ENCODE data around the gene NR0B1. TPM values are rescaled to one million over a fixed set of nuclear protein-coding genes. Genes with fewer than 3 reads are reported as not detected.

The NR0B1 gene
- total and polyA plus RNA-seq, 5 experiments from 2014 or later: not detected

GRCh38 chrX:30302956-30303355 is 6.2 kb downstream of the NR0B1 start:
- H3K27me3 Mint-ChIP-seq: peaks cover 0 to 12% (median 3%) of the 10 kb centered on the region in 5 donors
- no peak overlapping the region for H3K4me3 Mint-ChIP-seq
- ATAC-seq (no peak), DNase-seq (no peak)
- no peaks in the 10 kb centered on the region for H3K36me3 Mint-ChIP-seq
- POLR2A ChIA-PET: no interaction called here
- peaks cover 0 to 5% (median 0%) of the 10 kb centered on the region in 9 donors for H3K9me3 Mint-ChIP-seq
- H3K4me1 Mint-ChIP-seq: no peaks in the 10 kb centered on the region
- no peak overlapping the region for H3K27ac Mint-ChIP-seq

GRCh38 chrX:30301963-30302362 is 7.2 kb downstream of the NR0B1 start:
- Mint-ChIP-seq H3K36me3 (no peaks in the 10 kb centered on the region), H3K27ac (no peak overlapping the region), H3K9me3 (peaks cover 0 to 2% (median 0%) of the 10 kb centered on the region in 9 donors), H3K4me1 (no peaks in the 10 kb centered on the region), H3K27me3 (peaks cover 0 to 6% (median 3%) of the 10 kb centered on the region in 5 donors), H3K4me3 (no peak overlapping the region)
- DNase-seq: no peak
- ATAC-seq: no peak
- POLR2A ChIA-PET: no interaction called here

GRCh38 chrX:30301208-30301607 is 8.0 kb downstream of the NR0B1 start:
- Mint-ChIP-seq H3K27ac (no peak overlapping the region), H3K27me3 (peaks cover 0 to 4% (median 2%) of the 10 kb centered on the region in 5 donors), H3K9me3 (peaks cover 0 to 2% (median 0%) of the 10 kb centered on the region in 9 donors), H3K4me1 (no peaks in the 10 kb centered on the region), H3K4me3 (no peak overlapping the region), H3K36me3 (no peaks in the 10 kb centered on the region)
- DNase-seq: no peak
- no peak for ATAC-seq
- POLR2A ChIA-PET: no interaction called here

- no peak overlapping the region for H3K4me3 Mint-ChIP-seq
- no peaks in the 10 kb centered on the region for H3K4me1 Mint-ChIP-seq
- H3K9me3 Mint-ChIP-seq: peaks cover 0 to 7% (median 0%) of the 10 kb centered on the region in 9 donors
- POLR2A ChIA-PET: no interaction called here
- DNase-seq (no peak), ATAC-seq (no peak)
- H3K27ac Mint-ChIP-seq: no peak overlapping the region
- peaks cover 0 to 5% (median 0%) of the 10 kb centered on the region in 5 donors for H3K27me3 Mint-ChIP-seq
- no peaks in the 10 kb centered on the region for H3K36me3 Mint-ChIP-seq
These were observed 12.6 kb downstream of the NR0B1 start for GRCh38 chrX:30296408-30297254.

GRCh38 chrX:30283456-30284200 is 25.6 kb downstream of the NR0B1 start:
- peaks cover 0 to 1% (median 0%) of the 10 kb centered on the region in 9 donors for H3K9me3 Mint-ChIP-seq

DNA sequence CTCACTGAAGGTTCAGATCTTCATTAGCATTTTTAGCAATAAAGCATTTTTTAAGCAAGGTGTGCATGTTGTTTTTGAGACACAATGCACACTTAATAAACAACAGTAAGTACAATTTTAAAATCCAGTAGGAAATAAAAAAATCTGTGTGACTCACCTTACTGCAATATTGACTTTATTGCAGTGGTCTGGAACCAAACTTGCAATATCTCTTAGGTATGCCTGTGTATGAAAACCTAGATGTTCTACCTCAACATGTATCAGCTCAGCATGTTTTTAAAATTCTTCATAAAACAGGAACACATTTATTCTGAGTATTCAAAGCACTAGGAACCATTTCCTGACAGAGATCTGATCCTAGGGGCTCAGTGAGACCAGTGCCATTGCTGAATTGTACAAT is 26.7 kb downstream of the NR0B1 start:
- H3K27me3 Mint-ChIP-seq: no peaks in the 10 kb centered on the region
- DNase-seq (no peak), ATAC-seq (no peak)
- no peaks in the 10 kb centered on the region for H3K36me3 Mint-ChIP-seq
- POLR2A ChIA-PET: no interaction called here
- H3K4me1 Mint-ChIP-seq: peaks cover 0 to 8% (median 3%) of the 10 kb centered on the region in 4 donors
- peaks cover 0 to 1% (median 0%) of the 10 kb centered on the region in 9 donors for H3K9me3 Mint-ChIP-seq
- no peak overlapping the region for H3K27ac Mint-ChIP-seq
- H3K4me3 Mint-ChIP-seq: no peak overlapping the region

More at GRCh38 chrX:30283456-30284200, 25.6 kb downstream of the NR0B1 start:
- peaks cover 0 to 8% (median 3%) of the 10 kb centered on the region in 4 donors for H3K4me1 Mint-ChIP-seq
- no peak for DNase-seq
- no peaks in the 10 kb centered on the region for H3K36me3 Mint-ChIP-seq
- H3K4me3 Mint-ChIP-seq: no peak overlapping the region
- H3K27me3 Mint-ChIP-seq: no peaks in the 10 kb centered on the region
- ATAC-seq: no peak
- POLR2A ChIA-PET: no interaction called here
- H3K27ac Mint-ChIP-seq: no peak overlapping the region

DNA sequence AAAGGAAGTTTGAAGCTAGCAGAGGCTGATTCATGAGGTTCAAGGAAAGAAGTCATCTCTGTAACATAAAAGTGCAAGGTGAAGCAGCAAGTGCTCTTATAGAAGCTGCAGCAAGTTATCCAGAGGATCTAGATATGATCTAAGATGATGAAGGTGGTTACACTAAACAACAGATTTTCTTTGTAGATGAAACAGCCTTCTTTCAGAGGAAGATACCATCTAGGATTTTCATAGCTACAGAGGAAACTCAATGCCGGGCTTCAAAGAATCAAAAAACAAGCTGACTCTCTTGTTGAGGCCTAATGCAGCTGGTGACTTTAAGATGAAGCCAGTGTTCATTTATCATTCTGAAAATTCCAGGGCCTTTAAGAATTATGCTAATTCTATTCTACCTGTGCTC is 28.8 kb downstream of the NR0B1 start:
- Mint-ChIP-seq H3K4me1 (peaks cover 0 to 8% (median 3%) of the 10 kb centered on the region in 4 donors), H3K27me3 (no peaks in the 10 kb centered on the region), H3K4me3 (no peak overlapping the region), H3K36me3 (no peaks in the 10 kb centered on the region), H3K27ac (no peak overlapping the region), H3K9me3 (peaks cover 0 to 1% (median 0%) of the 10 kb centered on the region in 9 donors)
- no peak for ATAC-seq
- no peak for DNase-seq
- POLR2A ChIA-PET: no interaction called here

DNA sequence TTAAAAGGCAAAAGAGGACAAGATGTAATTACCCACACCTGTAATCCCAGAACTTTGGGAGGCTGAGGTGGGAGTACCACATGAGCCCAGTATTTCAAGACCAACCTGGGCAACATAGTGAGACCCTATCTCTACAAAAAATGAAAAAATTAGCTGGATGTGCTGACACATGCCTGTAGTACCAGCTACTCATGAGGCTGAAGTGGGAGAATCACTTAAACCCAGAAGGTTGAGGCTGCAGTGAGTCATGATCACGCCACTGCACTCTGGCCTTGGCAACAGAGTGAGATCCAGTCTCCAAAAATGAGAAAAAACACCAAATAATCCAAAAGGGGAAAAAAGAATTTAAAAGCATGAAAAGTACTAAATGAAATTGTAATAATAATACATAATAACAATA is 30.8 kb downstream of the NR0B1 start:
- no peak for DNase-seq
- no peak for ATAC-seq
- no peaks in the 10 kb centered on the region for H3K36me3 Mint-ChIP-seq
- H3K4me1 Mint-ChIP-seq: peaks cover 0 to 8% (median 3%) of the 10 kb centered on the region in 4 donors
- H3K27ac Mint-ChIP-seq: no peak overlapping the region
- H3K27me3 Mint-ChIP-seq: no peaks in the 10 kb centered on the region
- POLR2A ChIA-PET: no interaction called here
- H3K4me3 Mint-ChIP-seq: no peak overlapping the region
- H3K9me3 Mint-ChIP-seq: peaks cover 0 to 2% (median 0%) of the 10 kb centered on the region in 9 donors

DNA sequence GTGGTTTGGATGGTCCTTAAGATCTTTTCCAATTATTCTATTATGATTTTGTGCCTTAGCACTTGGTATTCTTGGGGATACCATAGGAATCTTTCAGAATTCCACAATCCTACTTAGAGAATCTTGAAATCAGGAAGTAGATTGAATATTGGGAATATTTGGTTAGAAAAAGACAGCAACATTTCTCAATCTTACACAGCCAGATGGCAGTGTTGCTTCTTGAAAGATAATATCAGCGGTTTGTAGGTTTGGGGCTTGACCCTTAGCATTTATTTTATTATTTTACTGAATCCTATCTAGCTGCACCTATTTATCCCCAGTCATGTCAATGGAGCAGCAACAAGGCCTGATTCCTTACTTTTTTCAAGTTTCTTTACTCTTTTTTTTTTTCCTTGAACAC is 33.7 kb downstream of the NR0B1 start:
- ATAC-seq (no peak), DNase-seq (no peak)
- POLR2A ChIA-PET: no interaction called here
- peaks cover 0 to 8% (median 3%) of the 10 kb centered on the region in 4 donors for H3K4me1 Mint-ChIP-seq
- H3K9me3 Mint-ChIP-seq: peaks cover 0 to 4% (median 0%) of the 10 kb centered on the region in 9 donors
- peaks cover 0 to 10% (median 0%) of the 10 kb centered on the region in 5 donors for H3K27me3 Mint-ChIP-seq
- no peak overlapping the region for H3K27ac Mint-ChIP-seq
- H3K36me3 Mint-ChIP-seq: no peaks in the 10 kb centered on the region
- H3K4me3 Mint-ChIP-seq: no peak overlapping the region

GRCh38 chrX:30270639-30271038 is 38.6 kb downstream of the NR0B1 start:
- ATAC-seq: no peak
- Mint-ChIP-seq H3K4me1 (no peaks in the 10 kb centered on the region), H3K36me3 (no peaks in the 10 kb centered on the region), H3K27ac (no peak overlapping the region), H3K9me3 (peaks cover 0 to 4% (median 0%) of the 10 kb centered on the region in 9 donors), H3K4me3 (no peak overlapping the region), H3K27me3 (peaks cover 0 to 10% (median 0%) of the 10 kb centered on the region in 5 donors)
- no peak for DNase-seq
- POLR2A ChIA-PET: no interaction called here

GRCh38 chrX:30262763-30263162 is 46.4 kb downstream of the NR0B1 start:
- Mint-ChIP-seq H3K9me3 (no peaks in the 10 kb centered on the region), H3K4me3 (no peak overlapping the region), H3K27me3 (peaks cover 0 to 4% (median 0%) of the 10 kb centered on the region in 5 donors), H3K27ac (no peak overlapping the region), H3K36me3 (no peaks in the 10 kb centered on the region), H3K4me1 (no peaks in the 10 kb centered on the region)
- no peak for ATAC-seq
- DNase-seq: no peak
- POLR2A ChIA-PET: no interaction called here

- DNase-seq: no peak
- ATAC-seq: no peak
- peaks cover 0 to 4% (median 0%) of the 10 kb centered on the region in 5 donors for H3K27me3 Mint-ChIP-seq
- H3K36me3 Mint-ChIP-seq: no peaks in the 10 kb centered on the region
- no peak overlapping the region for H3K4me3 Mint-ChIP-seq
- no peaks in the 10 kb centered on the region for H3K4me1 Mint-ChIP-seq
- no peak overlapping the region for H3K27ac Mint-ChIP-seq
- peaks cover 0 to 7% (median 0%) of the 10 kb centered on the region in 9 donors for H3K9me3 Mint-ChIP-seq
- POLR2A ChIA-PET: no interaction called here
These were observed 48.2 kb downstream of the NR0B1 start for GRCh38 chrX:30261012-30261411.

DNA sequence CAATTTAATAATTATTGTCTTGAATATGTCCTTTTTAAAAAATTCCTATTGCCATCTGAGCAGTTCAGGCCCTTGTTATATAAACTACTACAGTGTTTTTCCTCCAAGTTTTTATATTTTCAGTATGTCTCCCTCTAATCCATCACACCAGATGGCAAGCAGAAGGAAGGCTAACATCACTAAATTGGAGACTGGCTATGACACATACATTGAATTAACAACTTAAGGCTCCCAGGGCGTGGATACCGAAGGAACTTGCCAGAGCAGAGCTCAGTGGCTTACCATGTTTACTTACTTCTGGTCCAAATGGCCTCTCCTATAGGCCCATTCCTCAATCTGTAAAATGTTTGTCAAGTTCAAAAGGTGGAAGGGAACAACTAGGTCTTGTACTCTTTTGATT is 49.3 kb downstream of the NR0B1 start:
- no peak for DNase-seq
- H3K9me3 Mint-ChIP-seq: peaks cover 0 to 10% (median 0%) of the 10 kb centered on the region in 9 donors
- ATAC-seq: no peak
- no peaks in the 10 kb centered on the region for H3K27me3 Mint-ChIP-seq
- POLR2A ChIA-PET: no interaction called here
- no peaks in the 10 kb centered on the region for H3K36me3 Mint-ChIP-seq
- H3K27ac Mint-ChIP-seq: no peak overlapping the region
- H3K4me1 Mint-ChIP-seq: no peaks in the 10 kb centered on the region
- no peak overlapping the region for H3K4me3 Mint-ChIP-seq

Measured in naive thymus-derived CD8-positive, alpha-beta T cell (primary cell).